GM19467 (cell line): ENCODE data around the gene NDOR1.

Experiments used
- ATAC-seq: cut with Tn5 transposase; IDR thresholded peaks from one replicate; pipeline ENCODE4 v1.9.1; 2021; ENCODE audit warnings: mild to moderate bottlenecking, moderate library complexity; ENCODE audit not compliant: unreplicated experiment

Gene NDOR1

GRCh38 chr9:137181680-137182079 is 23.8 kb upstream of the NDOR1 start:
- ATAC-seq: no peak

GRCh38 chr9:137182836-137183235 is 22.7 kb upstream of the NDOR1 start:
- ATAC-seq: no peak

DNA sequence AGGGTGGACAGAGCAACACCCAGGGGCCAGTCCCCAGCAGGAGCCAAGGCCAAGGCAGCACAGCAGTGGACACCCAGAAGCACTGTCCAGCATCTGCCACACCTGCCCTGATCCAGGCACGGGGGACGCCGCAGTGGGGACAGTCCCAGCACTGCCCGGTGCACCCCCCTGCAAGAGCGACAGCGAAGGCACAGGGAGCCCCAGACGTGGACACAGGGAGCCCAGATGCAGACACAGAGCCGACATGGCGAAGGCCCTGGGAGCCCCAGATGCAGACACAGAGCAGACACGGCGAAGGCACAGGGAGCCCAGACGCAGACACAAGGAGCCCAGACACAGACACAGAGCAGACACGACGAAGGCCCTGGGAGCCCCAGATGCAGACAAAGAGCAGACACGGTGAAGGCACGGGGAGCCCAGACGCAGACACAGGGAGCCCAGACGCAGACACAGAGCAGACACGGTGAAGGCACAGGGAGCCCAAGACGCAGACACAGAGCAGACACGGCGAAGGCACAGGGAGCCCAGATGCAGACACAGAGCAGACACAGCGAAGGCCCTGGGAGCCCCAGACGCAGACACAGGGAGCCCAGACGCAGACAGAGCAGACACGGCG is 21.4 kb upstream of the NDOR1 start:
- ATAC-seq: no peak

- ATAC-seq: no peak
These were observed 20.4 kb upstream of the NDOR1 start for GRCh38 chr9:137184881-137185660.

- no peak for ATAC-seq
These were observed 19.6 kb upstream of the NDOR1 start for GRCh38 chr9:137185921-137186320.

DNA sequence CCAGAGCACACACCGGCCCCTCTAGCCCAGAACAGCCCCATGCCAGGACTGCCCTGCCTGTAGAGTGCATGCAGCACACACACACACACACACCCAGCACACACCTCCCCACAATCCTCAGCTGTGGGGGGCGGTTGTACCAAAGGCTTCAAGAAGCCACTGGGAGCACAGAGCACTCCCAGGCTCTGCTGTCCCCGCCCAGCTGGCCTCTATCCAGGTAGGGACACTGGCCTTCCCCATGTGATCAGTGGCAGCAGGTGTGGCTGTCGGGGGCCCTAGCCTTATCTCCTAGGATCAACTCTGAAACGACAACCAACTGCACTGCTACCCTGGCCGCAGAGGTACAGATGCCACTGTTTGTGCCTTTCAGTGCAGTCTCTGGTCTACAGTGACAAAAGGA is 19.1 kb upstream of the NDOR1 start:
- ATAC-seq: no peak

DNA sequence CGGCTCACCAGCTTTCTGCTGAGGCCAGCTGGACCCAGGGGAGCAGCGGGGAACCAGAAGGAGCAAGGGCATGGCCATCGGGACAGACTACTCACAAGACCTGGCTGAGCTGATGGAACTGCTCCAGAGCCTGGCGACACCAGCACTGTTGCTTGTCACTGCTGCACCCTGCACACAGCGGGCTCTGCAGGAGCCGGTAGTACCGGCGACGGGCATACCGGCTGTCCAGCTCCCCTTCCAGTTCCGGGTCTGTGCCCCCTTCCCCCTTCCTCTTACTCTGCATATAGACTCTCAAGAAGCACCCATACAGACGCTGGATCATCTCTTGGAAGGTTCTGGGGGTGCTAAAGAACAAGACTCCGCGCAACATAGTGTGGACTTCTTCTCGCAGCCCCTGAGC is 18.1 kb upstream of the NDOR1 start:
- no peak for ATAC-seq

- no peak for ATAC-seq
These were observed 17.4 kb upstream of the NDOR1 start for GRCh38 chr9:137188086-137188489.

DNA sequence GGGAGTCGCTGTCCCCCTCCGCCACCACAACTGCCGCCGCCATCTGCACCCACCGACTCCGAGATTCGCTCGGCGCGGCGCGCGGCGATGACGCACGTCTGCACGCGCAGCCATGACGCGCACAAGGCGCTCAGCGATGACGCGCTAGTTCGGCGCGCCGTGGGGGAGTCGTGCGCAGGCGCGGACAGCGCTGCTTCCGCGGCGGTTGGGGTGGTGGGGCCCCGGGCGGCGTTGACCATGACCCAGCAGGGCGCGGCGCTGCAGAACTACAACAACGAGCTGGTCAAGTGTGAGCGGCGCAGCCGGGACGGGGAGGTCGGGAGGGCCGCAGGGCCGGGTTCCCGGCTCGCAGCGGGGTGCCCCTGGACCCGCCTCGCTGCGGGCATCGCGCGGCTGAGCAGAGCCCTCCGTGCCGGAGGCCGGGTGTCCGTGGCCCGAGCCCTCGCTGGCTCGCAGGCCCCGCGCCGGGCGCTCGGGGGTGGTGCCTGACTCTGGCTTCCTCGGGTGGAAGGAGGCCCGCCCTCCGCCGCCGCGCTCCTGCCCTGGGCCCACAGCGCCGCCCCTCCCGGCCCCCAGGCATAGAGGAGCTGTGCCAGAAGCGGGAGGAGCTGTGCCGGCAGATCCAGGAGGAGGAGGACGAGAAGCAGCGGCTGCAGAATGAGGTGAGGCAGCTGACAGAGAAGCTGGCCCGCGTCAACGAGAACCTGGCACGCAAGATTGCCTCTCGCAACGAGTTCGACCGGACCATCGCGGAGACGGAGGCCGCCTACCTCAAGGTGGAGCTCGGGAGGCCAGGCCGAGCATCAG is 16.8 kb upstream of the NDOR1 start, which contains the start of the genes ANAPC2 and SSNA1:
Gene ANAPC2, minus strand, starts transcription at position 71 of the 807 bp plus-strand sequence. Its CDS starts 28 bp downstream, at position 43.
Gene SSNA1, plus strand, starts transcription at position 187 of the 807 bp plus-strand sequence. Its CDS starts 51 bp downstream, at position 238.
- ATAC-seq: peak; percentile 74

GRCh38 chr9:137189297-137190295 is 15.9 kb upstream of the NDOR1 start:
- no peak for ATAC-seq

DNA sequence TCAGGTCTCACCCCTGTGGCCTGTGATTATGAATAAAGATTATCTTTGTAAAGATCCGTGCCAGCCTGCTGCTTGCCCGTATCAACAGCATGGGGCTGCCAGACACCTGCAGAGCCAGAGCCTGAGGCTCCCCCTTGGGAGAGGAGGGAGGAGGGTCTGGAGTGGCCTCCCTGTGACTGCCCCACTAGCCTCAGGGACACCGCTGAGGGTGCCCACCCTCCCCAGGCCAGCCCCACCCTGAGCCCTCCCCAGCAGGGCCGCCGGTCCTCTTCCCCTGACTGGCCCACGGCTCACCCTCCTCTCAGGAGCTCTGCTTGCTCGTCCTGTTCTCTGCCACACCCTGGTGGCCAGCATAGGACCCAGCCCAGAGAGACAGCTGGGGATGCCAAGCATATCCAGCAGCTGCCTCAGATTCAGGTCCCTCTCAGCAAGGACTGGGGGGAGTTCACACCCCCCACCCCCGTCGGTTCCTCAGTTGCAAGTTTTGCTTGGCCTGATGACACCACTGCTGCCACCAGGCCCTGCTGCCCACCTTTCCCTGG is 15.1 kb upstream of the NDOR1 start:
- no peak for ATAC-seq

DNA sequence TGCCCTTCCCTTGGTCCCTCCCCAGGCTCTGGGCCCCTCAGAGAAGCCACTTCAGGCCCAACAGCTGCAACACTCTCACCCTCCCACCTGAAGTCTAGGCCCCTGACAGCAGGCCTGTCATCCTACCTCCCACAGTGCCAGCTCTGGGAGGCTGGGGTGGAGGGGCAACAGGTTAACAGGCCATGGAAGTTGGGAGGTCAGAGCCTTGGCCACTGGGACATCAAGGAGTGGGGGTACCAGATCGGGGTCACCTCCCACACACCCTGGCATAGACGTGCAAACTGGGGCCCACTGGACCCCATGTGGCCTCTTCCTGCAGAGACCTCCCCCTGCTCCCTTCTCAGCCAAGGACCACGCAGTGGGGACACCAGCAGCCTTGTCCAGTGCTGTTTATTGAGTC is 14.3 kb upstream of the NDOR1 start:
- ATAC-seq: no peak

DNA sequence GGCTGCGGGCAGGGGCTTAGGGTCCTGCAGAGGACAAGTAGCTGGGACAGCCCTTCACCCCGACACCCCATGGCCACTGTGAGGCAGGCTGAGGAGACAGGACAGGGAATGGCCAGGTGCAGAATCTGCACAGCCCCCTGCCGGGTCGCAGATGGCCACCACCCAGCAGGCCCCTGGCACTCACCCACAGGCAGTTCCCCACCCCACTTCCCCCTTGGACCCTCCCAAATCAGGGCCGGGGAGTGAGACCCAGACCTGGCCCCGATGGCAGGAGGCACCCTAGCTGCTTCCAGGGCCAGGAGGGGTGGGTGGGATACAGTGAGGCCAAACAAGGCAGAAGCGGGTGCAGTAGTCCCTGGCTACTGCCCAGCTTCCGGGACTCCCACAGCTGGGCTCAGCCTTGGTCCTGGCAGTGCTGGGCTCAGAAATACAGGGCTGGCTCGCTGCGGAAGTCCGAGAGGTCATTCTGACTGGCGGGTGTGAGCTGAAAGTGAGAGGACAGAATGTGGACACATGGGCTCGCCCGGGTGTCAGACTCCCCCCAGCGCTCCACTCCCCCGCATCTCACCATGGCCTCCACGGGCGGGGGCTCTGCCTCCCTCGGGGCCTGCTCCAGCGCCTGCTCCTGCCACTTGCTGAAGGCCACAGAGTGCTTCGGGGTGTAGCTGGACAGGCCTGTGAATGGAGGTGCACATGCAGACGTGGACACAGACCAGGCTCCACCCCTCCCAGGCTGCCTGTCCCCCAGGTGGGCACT is 13.6 kb upstream of the NDOR1 start:
- ATAC-seq: no peak

- ATAC-seq: no peak
These were observed 13.1 kb upstream of the NDOR1 start for GRCh38 chr9:137192448-137192780.

- ATAC-seq: no peak
These were observed 12.6 kb upstream of the NDOR1 start for GRCh38 chr9:137192859-137193258.

DNA sequence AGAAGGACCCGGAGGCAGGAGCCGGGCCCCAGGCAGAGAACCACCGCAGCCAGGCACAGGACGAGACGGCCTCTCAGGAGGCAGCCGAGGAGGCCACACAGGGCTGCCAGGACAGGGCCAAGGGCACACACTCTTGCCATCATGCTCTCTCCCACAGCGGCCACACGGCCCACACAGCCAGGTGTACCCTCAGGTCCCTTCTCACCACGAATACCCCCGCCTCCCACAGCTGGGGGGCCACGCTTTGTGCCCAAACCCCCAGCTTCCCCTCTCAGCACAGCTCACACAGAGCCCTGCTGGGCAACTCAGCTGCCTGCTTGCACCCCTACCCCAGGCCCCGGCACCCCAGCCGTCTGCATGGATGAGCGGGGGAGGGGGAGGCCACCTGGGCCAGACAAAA is 11.7 kb upstream of the NDOR1 start:
- ATAC-seq: no peak

DNA sequence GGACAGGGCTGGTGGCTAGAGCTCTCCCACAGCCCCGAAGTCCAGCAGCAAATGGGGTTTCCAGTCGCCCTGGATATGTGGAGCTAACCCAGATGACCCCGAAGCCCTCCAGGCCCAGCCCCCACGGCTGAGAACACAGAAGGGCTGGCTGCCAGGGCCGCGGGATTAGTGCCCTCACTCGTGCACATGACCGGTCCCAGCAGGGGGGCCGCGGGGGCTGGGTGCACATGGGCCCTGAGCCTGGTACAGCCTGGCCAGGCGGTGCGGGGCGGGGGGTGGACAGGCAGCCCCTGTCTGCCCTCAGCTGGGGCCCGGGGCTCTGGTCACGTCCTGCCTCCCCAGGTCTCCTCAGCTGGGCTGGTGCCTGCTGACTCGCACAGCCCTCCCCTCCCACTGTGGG is 11.1 kb upstream of the NDOR1 start:
- no peak for ATAC-seq

DNA sequence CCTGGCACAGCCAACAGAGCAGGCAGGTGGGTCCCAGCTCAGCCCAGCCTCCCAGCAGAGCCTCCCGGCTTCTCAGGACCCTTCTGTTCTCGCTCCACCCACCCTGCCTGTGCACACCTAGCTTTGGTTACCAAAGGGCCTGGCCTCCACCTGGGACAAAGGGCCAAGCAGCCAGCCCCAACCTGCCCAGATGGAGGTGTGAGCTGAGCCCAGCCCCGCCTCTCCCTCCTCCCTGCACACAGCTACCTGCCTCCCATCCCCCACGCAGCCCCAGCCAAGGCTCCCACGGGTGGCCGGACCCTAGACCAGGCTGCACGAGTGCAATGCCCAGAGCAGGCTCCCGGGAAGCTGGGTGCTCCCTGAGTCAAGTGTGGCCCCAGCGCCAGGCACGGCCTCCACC is 10.6 kb upstream of the NDOR1 start:
- no peak for ATAC-seq

GRCh38 chr9:137195525-137196220 is 9.8 kb upstream of the NDOR1 start:
- no peak for ATAC-seq
